MV-4-11 (cell line): ENCODE measurements around the gene GINM1.
A peak's percentile ranks its signal among the peaks of the same experiment; 100 is the strongest.

Experiments used
- DNase-seq: peaks from one replicate; lab custom pipeline; 2025; lab: John Stamatoyannopoulos, UW

The GINM1 gene

DNA sequence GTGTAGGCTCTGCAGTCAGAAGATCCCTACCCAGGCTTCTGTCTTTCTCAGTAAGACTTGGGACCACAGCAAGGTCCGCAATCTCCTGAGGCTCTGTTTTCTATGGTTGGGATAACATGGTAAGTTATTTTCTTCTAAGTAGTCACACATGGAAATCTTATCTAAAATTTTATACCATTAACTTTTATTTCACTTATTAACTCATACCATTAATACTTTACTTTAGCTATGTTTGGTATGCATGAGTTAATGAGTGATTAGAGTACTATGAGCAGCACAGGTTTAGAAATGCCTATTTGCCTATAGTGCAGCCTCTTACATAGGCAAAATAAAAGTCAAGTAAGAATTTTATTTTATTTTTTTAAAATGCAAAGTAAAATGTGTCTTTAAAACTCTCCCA is 27.2 kb downstream of the GINM1 start:
- DNase-seq, result no peak

DNA sequence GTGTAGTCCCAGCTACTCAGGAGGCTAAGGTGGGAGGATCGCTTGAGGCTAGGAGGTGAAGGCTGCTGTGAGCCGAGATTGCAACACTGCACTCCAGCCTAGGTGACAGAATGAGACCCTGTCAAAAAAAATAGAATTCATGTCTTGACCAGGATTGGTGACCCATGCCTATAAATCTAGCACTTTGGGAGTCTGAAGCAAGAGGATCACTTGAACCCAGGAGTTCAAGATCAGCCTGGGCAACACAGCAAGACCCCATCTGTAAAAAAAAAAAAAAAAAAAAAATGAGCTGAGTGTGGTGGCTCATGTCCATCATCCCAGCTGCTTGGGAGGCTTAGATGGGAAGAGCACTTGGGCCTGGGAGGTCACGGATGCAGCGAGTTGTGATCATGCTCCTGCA is 34.3 kb downstream of the GINM1 start:
- DNase-seq, result no peak

DNA sequence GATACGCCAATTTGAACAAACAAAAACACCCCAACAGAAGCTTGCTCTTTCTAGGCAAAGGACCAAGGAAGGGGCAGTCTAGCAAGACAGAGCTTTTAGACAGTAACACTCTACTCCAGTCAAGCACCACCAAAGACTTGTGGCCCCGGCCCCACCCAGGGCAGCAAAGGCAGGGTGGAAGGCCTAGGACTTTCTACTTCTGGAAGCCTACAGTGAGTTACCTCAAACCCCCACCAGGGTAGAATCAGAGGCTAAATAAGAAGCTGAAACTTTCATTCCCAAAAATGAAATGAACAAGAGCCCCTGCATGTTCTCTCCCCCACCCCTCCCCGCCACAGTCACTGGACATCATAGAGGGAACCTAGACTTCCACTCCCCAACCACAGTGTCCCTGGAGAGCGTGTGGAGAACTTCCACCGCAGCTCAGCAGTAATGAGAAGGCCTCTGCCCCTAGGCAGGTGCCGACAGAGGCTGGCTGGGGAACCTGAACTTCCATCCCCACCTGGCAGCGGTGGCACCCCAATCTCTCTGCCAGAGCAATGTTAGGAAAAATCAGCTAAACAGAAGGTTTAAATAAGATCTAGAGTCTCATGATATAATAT is 42.3 kb downstream of the GINM1 start:
- DNase-seq, result no peak

DNA sequence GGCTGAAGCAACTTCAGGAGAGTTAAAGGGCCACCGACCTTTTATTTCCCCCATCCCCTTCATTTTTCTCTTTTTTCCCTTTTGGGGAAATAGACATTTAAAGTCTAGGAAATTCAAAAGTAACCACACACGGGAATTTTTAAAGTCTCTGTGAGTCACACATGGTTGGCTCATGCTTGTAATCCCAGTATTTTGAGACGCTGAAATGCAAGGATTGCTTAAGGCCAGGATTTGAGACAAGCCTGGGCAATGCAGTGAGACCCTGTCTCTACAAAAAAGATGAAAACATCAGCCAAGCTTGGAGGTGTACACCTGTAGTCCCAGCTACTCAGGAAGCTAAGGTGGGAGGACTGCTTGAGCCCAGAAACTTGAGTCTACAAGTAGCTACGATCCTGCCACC is 48.2 kb downstream of the GINM1 start:
- no peak for DNase-seq

GRCh38 chr6:149615805-149616204 is 49.6 kb downstream of the GINM1 start:
- DNase-seq, result no peak

- no peak for DNase-seq
Observed at GRCh38 chr6:149627672-149628071, 61.5 kb downstream of the GINM1 start.

DNA sequence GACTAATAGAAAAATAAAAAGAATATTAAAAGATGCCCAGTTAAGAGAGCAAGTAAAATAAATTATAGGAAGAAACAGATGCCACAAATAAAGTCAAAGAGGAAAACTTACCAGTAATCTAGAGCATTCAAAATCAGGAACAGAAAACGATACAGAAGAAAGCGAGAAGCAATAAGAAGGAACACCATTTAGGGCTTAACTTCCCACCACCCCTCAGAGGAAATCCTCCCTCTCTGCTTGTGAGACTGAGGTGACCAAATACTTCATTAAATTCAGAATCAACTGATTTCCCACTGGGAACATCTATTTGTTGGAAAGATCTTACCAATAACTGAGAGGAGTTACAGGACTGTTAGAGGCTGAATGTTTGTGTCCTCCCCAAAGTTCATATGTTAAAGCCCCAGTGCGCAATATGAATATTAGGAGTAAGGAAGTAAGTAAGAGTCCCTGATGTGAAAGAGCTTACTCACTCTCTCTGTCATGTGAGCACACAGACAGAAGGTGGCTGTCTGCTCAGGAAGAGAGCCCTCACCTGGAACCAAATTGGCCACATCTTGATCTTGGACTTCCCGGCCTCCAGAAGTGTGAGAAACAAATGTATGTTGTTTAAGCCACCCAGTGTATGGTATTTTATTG is 62.8 kb downstream of the GINM1 start:
- peak; percentile 70 for DNase-seq

DNA sequence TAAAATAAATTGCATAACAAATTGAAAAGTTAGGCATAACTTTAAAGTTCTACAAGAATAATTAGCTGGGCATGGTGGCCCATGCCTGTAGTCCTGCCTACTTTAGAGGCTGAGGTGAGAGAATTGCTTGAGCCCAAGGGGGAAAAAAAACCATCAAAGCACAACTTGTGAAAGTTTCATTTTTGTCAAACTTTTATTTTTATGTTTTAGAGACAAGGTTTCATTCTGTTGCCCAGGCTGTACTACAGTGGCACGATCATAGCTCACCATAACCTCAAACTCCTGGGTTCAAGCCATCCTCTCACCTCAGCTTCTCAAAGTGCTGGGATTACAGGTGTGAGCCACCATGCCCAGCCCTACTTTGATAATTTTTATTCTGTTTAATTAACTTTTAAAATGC is 68.1 kb downstream of the GINM1 start:
- DNase-seq, result no peak

DNA sequence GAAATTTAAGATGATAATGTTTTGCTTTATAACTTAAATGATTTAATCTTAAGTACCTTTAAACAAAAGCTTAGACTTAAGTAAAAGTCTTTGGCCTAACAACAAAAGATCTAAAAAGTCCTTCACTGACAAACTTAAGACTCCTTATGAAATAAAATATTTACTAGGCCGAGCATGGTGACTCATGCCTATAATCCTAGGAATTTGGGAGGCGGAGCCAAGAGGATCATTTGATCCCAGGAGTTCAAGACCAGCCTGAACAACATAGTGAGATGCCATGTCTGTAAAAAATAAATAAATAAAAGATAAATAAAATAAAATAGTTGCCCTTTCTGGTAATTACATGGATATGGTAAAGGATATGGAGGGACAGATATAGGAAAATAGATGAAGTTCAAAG is 69.9 kb downstream of the GINM1 start:
- no peak for DNase-seq
